Gastroesophageal sphincter (tissue), 4 donors: ENCODE results near the gene MRPL12. TPM values are rescaled to one million over a fixed set of nuclear protein-coding genes. Genes with fewer than 3 reads are reported as not detected.

Experiments
- ATAC-seq: fragments of 150-250 bp; one replicate; pipeline ENCODE4 v1.9.1; 2016; ENCODE audit warnings: mild to moderate bottlenecking, moderate library complexity
- H3K27ac ChIP-seq, 4 donors: fragments of 200-600 bp; sonication (generic) in 3 of 4; 1 replicate in 3 of 4; 2 replicates in 1 of 4; pipeline ENCODE4 v1.5.1; 2016 to 2019
- H3K27me3 ChIP-seq: fragments of 200-600 bp; sonication (generic); one replicate; pipeline ENCODE4 v1.5.1; 2019
- H3K36me3 ChIP-seq, 2 donors: fragments of 200-600 bp; sonication (generic); one replicate each; pipeline ENCODE4 v1.5.1; 2019; ENCODE audit warnings: control low read depth in 1 of 2
- H3K4me1 ChIP-seq, 3 donors: fragments of 200-600 bp; sonication (generic); 1 replicate in 2 of 3; 2 replicates in 1 of 3; pipeline ENCODE4 v1.5.1; 2016 to 2019; ENCODE audit warnings: control low read depth in 2 of 3
- H3K4me3 ChIP-seq, 2 donors: fragments of 200-600 bp; sonication (generic); one replicate each; pipeline ENCODE4 v1.5.1; 2019; ENCODE audit warnings: mild to moderate bottlenecking in 1 of 2, moderate library complexity in 1 of 2
- H3K9me3 ChIP-seq, 3 donors: fragments of 200-600 bp; sonication (generic); one replicate each; pipeline ENCODE4 v1.5.1; 2017 to 2019; ENCODE audit warnings: control low read depth in 2 of 3
- EP300 ChIP-seq: sonication (generic); formaldehyde crosslinking; IDR thresholded peaks from one replicate; pipeline ENCODE4 v1.6.1; 2017; ENCODE audit warnings: antibody characterized with exemption, mild to moderate bottlenecking
- POLR2A ChIP-seq, 2 donors: fragments of 450-650 bp; IDR thresholded peaks; one replicate each; pipeline ENCODE4 v1.6.1; 2017; ENCODE audit warnings: antibody characterized with exemption in 2 of 2, mild to moderate bottlenecking in 2 of 2, moderate library complexity in 1 of 2
- POLR2AphosphoS5 ChIP-seq: sonication (generic); formaldehyde crosslinking; IDR thresholded peaks from one replicate; pipeline ENCODE4 v1.6.1; 2017; ENCODE audit warnings: antibody characterized with exemption
- WGBS, 2 donors: methylation state at CpG; one replicate each; pipeline ENCODE4 v1.1.5; 2018; ENCODE audit warnings: low coverage in 1 of 2; 5-methylcytosine and 5-hydroxymethylcytosine counted together
- total RNA-seq, 4 donors: library from RNA; depleted of rRNA; stranded (reverse); fragments of >200 nt; gene quantifications; one replicate each; pipeline ENCODE4 v1.1.0, GENCODE V29; 2016
- TF ChIP-seq, protein P1 (sequence below), 4 experiments: fragments of 200-600 bp in 2 of 4; fragments of 450-650 bp in 2 of 4; sonication (generic) in 1 of 4; IDR thresholded peaks; one replicate each; pipeline ENCODE4 v1.5.1; 2017 to 2019; ENCODE audit warnings: antibody characterized with exemption in 4 of 4, mild to moderate bottlenecking in 2 of 4, moderate library complexity in 2 of 4

Gene MRPL12
- total RNA-seq, 4 donors from 2014 or later = 27.5 to 42.9 (median 29.3) TPM

DNA sequence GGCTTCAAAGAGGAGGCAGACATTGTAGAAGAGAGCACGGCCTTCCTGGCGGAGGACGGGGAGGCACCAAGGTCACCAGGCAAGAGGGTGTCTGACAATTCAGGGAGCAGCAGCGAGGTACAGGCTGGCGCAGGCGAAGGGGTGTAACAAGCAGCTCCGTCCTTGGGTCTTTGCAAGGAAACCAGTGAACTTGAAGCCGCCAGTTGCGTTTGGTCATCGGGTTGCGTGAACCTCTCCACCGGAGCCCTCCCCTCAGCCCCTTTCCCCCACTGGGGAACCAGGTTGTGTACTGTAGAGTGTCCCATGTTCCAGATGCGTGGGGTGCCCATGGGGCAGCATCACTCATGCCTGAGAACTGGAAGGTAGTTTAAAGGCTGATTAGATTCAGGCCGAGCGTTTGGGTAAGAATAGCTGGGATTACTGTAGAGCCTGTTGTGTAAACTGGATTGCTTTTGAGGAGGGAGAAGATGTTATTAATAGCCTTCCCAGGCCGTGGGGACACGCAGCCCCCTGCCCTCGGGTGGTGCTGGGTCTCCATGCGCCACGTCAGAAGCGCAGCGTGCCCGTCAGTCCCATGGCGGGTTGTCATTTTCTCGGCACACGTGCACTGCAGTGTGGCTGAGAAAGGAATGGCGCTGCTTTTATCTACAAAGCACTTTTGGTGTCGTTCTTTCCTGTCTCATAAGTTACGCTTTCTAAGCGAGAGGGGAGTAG is 2.5 kb downstream of the MRPL12 start:
- Histone ChIP-seq H3K27ac (no peak overlapping the region), H3K4me3 (no peak overlapping the region), H3K4me1 (peaks cover 0 to 45% (median 32%) of the 10 kb centered on the region in 3 donors), H3K9me3 (no peaks in the 10 kb centered on the region), H3K36me3 (peaks cover 0 to 56% of the 10 kb centered on the region in 2 donors), H3K27me3 (no peaks in the 10 kb centered on the region)
- WGBS, 2 donors = 88 to 89% methylated on average over 12 to 13 of the region's 30 CpGs
- TF ChIP-seq EP300 (no peak), POLR2AphosphoS5 (no peak), POLR2A (IDR thresholded peaks at IDR 0.05) (no peak)
- TF ChIP-seq, protein P1, sequence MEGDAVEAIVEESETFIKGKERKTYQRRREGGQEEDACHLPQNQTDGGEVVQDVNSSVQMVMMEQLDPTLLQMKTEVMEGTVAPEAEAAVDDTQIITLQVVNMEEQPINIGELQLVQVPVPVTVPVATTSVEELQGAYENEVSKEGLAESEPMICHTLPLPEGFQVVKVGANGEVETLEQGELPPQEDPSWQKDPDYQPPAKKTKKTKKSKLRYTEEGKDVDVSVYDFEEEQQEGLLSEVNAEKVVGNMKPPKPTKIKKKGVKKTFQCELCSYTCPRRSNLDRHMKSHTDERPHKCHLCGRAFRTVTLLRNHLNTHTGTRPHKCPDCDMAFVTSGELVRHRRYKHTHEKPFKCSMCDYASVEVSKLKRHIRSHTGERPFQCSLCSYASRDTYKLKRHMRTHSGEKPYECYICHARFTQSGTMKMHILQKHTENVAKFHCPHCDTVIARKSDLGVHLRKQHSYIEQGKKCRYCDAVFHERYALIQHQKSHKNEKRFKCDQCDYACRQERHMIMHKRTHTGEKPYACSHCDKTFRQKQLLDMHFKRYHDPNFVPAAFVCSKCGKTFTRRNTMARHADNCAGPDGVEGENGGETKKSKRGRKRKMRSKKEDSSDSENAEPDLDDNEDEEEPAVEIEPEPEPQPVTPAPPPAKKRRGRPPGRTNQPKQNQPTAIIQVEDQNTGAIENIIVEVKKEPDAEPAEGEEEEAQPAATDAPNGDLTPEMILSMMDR (IDR thresholded peaks at IDR 0.05) = no peak
- ATAC-seq = no peak

DNA sequence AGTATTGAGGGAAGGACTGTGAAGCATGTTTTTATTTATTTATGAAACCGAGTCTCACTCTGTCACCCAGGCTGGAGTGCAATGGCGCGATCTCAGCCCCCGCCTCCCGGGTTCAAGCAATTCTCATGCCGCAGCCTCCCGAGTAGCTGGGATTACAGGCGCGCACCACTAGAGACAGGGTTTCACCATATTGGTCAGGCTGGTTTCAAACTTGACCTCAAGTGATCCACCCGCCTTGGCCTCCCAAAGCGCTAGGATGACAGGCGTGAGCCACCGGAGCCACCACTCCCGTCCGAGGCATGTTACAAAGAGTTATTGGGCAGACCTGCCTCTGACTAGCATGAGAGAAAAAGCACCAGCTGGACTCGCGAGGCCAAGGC is 3.1 kb downstream of the MRPL12 start:
- H3K27me3 ChIP-seq = no peaks in the 10 kb centered on the region
- no CpG with 5 or more reads among the region's 17 CpGs for WGBS, 2 donors
- H3K36me3 ChIP-seq = peaks cover 0 to 51% of the 10 kb centered on the region in 2 donors
- peaks cover 0 to 45% (median 34%) of the 10 kb centered on the region in 3 donors for H3K4me1 ChIP-seq
- H3K27ac ChIP-seq = no peak overlapping the region
- H3K9me3 ChIP-seq = no peaks in the 10 kb centered on the region
- no peak for ATAC-seq
- no peak overlapping the region for H3K4me3 ChIP-seq
- no peak for TF ChIP-seq POLR2AphosphoS5

DNA sequence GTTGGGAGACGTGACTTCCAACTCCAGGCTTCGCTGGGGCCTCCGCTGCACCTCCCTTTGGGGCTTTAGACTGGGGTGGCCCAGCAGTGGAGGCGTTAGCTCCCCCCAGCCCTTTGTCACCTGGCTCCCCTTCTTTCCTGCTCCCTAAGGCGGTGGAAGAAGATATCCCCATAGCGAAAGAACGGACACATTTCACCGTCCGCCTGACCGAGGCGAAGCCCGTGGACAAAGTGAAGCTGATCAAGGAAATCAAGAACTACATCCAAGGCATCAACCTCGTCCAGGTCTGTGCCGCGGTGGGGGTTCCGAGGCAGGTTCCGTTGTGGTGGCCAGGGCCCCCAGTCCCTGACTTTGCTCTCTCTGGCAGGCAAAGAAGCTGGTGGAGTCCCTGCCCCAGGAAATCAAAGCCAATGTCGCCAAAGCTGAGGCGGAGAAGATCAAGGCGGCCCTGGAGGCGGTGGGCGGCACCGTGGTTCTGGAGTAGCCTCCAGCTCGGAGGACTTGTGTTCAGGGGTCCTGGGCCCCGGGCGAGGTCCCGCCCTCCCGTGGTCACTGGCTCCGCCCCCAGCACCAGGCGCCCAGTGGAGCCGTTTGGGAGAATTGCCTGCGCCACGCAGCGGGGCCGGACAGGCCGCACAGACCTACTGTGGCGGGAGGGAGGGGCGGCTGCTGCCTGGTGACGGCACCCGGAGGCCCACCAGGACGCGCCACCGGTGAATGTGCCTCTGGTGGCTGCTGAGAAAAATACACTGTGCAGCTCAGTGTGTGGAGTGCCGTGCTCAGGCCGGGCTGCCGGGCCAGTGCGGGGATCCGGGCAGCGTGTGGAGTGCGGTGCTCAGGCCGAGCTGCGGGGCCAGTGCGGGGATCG is 3.8 kb downstream of the MRPL12 start:
- 91 to 95% methylated on average over 4 to 19 of the region's 54 CpGs for WGBS, 2 donors
- TF ChIP-seq EP300 (no peak), POLR2AphosphoS5 (no peak), POLR2A (IDR thresholded peaks at IDR 0.05) (no peak)
- TF ChIP-seq, protein P1 (IDR thresholded peaks at IDR 0.05) = no peak
- ATAC-seq = no peak
- no peaks in the 10 kb centered on the region for H3K27me3 ChIP-seq
- peaks cover 0 to 44% (median 29%) of the 10 kb centered on the region in 3 donors for H3K4me1 ChIP-seq
- peaks cover 0 to 43% of the 10 kb centered on the region in 2 donors for H3K36me3 ChIP-seq
- H3K9me3 ChIP-seq = no peaks in the 10 kb centered on the region
- H3K4me3 ChIP-seq = no peak overlapping the region
- no peak overlapping the region for H3K27ac ChIP-seq

DNA sequence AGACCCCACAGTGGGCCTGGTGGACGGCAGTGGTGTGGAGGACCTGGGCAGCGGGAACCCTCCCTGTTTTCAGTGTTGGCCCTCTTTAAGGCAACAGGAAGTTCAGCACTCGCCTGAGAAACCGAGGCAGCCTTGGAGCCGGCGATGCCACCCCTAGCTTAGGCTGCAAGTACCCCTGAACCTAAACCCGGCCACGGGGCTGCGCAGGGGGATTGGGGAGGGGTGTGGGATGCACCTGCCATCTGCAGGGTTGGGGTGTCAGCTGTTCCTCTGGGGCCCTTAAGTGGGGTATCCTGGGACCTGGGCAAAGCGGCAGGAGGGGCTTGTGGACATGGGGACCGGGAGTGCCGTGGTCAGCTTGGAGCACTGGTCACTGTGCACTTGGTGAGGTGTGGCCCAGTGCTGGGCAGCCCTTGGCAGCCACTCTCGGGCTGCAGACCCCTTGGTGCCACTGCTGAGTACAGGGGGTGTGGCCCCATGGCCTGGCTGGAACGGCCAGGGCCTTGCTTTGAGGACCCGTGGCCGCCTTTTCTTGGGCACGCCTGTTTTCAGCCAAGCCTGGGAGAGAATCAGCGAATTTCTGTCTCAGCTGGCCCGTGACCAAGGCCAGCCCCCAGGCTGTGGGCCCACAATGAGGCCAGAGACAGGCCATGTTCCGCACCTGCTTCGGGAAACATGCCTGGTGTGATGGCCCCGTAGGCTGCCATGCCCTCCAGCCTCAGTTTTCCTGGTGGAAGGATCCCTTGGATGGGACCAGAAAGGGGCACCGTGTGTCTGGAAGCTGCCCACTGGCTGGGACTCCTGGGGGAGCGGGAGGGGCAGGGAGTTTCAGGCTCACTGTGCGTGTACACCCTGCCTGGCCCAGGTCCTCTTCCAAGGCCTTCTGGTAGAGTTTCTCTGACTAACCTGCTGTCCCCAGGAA is 4.8 kb downstream of the MRPL12 start:
- 61 to 80% methylated on average over 3 to 5 of the region's 25 CpGs for WGBS, 2 donors
- ATAC-seq = no peak
- Histone ChIP-seq H3K36me3 (peaks cover 0 to 40% of the 10 kb centered on the region in 2 donors), H3K9me3 (no peaks in the 10 kb centered on the region), H3K27ac (no peak overlapping the region), H3K4me3 (no peak overlapping the region), H3K4me1 (peaks cover 0 to 42% (median 29%) of the 10 kb centered on the region in 3 donors), H3K27me3 (no peaks in the 10 kb centered on the region)
- no peak for TF ChIP-seq EP300
- TF ChIP-seq POLR2A (IDR thresholded peaks at IDR 0.05) = no peak
- TF ChIP-seq, protein P1 (IDR thresholded peaks at IDR 0.05) = no peak
- TF ChIP-seq POLR2AphosphoS5 = no peak

DNA sequence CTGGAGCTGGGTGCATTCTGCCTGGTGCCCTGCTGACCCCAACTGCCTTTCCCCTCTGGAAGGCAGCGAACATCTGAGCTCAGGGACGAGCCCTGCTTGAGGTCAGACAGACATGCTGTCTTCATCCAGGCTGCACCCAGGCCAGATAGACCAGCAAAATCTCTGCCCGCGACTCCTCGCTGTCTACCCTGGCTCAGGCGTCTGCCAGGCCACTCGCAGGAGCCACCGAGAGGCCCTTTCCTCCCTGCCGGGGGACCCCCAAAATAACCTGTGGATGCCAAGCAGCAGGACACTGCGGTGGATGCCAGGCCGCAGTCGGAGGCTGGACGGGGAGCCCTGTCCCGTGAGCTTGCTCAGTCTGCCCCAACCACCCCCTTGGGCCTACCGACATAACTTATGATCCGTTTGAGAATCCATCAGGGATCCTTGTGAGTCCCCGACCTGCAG is 5.6 kb downstream of the MRPL12 start:
- WGBS, 2 donors = 71 to 100% methylated on average over 2 to 3 of the region's 17 CpGs
- ATAC-seq = no peak

More for the DNA sequence above, 5.6 kb downstream of the MRPL12 start:
- Histone ChIP-seq H3K4me3 (no peak overlapping the region), H3K9me3 (no peaks in the 10 kb centered on the region), H3K36me3 (peaks cover 0 to 40% of the 10 kb centered on the region in 2 donors), H3K27me3 (no peaks in the 10 kb centered on the region), H3K4me1 (peaks cover 0 to 47% (median 37%) of the 10 kb centered on the region in 3 donors), H3K27ac (no peak overlapping the region)
- TF ChIP-seq EP300 = no peak
- TF ChIP-seq POLR2A (IDR thresholded peaks at IDR 0.05) = no peak
- TF ChIP-seq POLR2AphosphoS5 = no peak
- TF ChIP-seq, protein P1 (IDR thresholded peaks at IDR 0.05) = no peak
